Thyroid gland (tissue), 4 donors: ENCODE results near the gene TTC34.

Experiments used
- POLR2A ChIP-seq, 2 donors: fragments of 450-650 bp; IDR thresholded peaks; one replicate each; pipeline ENCODE4 v1.6.1; 2017; ENCODE audit warnings: antibody characterized with exemption in 2 of 2, mild to moderate bottlenecking in 2 of 2, moderate library complexity in 1 of 2
- TF ChIP-seq, protein P1 (sequence below), 6 experiments: fragments of 200-600 bp in 3 of 6; fragments of 450-650 bp in 3 of 6; sonication (generic) in 3 of 6; IDR thresholded peaks; one replicate each; pipeline ENCODE4 v1.5.1; 2016 to 2019; ENCODE audit warnings: antibody characterized with exemption in 6 of 6, mild to moderate bottlenecking in 2 of 6, inconsistent platforms in 1 of 6, moderate library complexity in 1 of 6

DNA sequence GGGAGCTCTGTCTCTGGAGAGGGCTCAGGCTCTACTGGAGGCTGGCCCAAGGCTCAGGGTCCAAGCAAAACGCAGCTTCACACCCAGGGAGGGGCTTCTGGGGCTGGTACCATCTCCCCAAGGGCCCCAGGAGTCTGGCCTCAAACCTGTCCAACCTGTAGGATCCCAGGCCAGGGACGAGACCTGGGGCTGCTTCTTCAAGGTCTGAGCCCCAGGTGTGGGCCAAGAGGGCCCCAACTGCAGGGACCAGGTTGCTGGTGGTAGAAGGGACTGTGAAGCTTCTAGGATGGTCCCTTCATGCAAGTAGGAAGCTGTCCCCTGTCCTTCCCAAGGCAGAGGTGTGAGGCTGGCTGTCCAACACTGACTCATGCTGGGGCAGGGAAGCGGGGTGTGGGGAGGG is 160.9 kb downstream of the TTC34 start:
- TF ChIP-seq, protein P1, sequence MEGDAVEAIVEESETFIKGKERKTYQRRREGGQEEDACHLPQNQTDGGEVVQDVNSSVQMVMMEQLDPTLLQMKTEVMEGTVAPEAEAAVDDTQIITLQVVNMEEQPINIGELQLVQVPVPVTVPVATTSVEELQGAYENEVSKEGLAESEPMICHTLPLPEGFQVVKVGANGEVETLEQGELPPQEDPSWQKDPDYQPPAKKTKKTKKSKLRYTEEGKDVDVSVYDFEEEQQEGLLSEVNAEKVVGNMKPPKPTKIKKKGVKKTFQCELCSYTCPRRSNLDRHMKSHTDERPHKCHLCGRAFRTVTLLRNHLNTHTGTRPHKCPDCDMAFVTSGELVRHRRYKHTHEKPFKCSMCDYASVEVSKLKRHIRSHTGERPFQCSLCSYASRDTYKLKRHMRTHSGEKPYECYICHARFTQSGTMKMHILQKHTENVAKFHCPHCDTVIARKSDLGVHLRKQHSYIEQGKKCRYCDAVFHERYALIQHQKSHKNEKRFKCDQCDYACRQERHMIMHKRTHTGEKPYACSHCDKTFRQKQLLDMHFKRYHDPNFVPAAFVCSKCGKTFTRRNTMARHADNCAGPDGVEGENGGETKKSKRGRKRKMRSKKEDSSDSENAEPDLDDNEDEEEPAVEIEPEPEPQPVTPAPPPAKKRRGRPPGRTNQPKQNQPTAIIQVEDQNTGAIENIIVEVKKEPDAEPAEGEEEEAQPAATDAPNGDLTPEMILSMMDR (IDR thresholded peaks at IDR 0.05) = no peak
- TF ChIP-seq POLR2A (IDR thresholded peaks at IDR 0.05) = no peak
